LNCaP clone FGC (cell line): ENCODE data around the gene DTNBP1.

Source experiments
- DNase-seq: peaks from one replicate; pipeline ENCODE4 v3.0.0-alpha.2; 2011; ENCODE audit warnings: low read depth
- H3K4me3 ChIP-seq: 2 replicates; pipeline ENCODE4 v1.5.1; 2011; ENCODE audit warnings: mild to moderate bottlenecking, low read depth, low read length, control low read depth
- CTCF ChIP-seq: IDR thresholded peaks from 2 replicates; pipeline ENCODE4 v1.5.1; 2012; ENCODE audit warnings: mild to moderate bottlenecking; ENCODE audit not compliant: control insufficient read depth, insufficient read depth; ENCODE audit errors: extremely low read depth

DTNBP1 gene

GRCh38 chr6:15523679-15524630 is 138.9 kb downstream of the DTNBP1 start:
- no peak overlapping the region for H3K4me3 ChIP-seq
- TF ChIP-seq CTCF, result no peak
- DNase-seq, result no peak

GRCh38 chr6:15522856-15523529 is 139.8 kb downstream of the DTNBP1 start:
- no peak overlapping the region for H3K4me3 ChIP-seq
- no peak for TF ChIP-seq CTCF
- DNase-seq, result no peak

- no peak for TF ChIP-seq CTCF
- DNase-seq, result no peak
- no peak overlapping the region for H3K4me3 ChIP-seq
These were observed 140.4 kb downstream of the DTNBP1 start for GRCh38 chr6:15522427-15522826.

- TF ChIP-seq CTCF, result no peak
- no peak overlapping the region for H3K4me3 ChIP-seq
- no peak for DNase-seq
These were observed 140.8 kb downstream of the DTNBP1 start for GRCh38 chr6:15522026-15522425.

- no peak for TF ChIP-seq CTCF
- H3K4me3 ChIP-seq, result no peak overlapping the region
- no peak for DNase-seq
These were observed 141.2 kb downstream of the DTNBP1 start for GRCh38 chr6:15521582-15521981.

- no peak overlapping the region for H3K4me3 ChIP-seq
- no peak for DNase-seq
- no peak for TF ChIP-seq CTCF
These were observed 142.1 kb downstream of the DTNBP1 start for GRCh38 chr6:15520626-15521203.
